NCI-H2107 (cell line): ENCODE results near the gene DNAL1.

Experiments used
- DNase-seq: peaks from one replicate; lab custom pipeline; 2025; lab: John Stamatoyannopoulos, UW

DNAL1 gene

DNA sequence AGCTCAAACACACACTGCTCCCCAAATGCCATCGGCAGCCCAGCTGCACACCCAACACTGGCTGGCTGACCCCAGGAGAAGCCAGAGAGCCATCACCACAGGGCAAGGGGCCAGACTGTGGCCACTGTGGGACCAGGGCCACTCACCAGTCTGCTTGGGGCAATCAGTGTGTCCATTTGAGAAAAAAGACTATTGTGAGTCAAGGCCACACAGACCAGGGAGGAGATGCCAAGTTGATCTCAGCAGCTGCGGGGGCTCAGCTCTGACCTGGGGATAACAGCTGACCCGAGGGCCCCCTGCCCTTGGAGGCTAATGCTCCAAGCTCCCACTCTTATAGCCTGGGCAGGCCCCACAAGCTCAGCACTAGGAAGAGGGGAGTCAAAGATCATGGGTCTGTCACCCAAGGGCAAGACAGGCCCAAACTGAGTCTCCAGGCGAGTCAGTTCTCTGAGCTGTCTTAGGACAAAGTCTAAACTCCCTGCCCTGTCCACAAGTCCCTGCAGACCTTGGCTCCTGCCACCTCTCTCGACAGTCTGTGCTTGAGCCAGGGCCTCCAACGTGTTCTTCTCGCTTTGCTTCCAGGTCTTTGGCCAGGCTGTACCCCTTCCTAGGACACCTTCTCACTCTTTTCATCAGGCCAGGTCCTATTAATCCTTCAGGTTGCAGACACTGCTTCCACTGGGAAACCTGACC, 99.5 kb downstream of the DNAL1 start:
- DNase-seq, result no peak

DNA sequence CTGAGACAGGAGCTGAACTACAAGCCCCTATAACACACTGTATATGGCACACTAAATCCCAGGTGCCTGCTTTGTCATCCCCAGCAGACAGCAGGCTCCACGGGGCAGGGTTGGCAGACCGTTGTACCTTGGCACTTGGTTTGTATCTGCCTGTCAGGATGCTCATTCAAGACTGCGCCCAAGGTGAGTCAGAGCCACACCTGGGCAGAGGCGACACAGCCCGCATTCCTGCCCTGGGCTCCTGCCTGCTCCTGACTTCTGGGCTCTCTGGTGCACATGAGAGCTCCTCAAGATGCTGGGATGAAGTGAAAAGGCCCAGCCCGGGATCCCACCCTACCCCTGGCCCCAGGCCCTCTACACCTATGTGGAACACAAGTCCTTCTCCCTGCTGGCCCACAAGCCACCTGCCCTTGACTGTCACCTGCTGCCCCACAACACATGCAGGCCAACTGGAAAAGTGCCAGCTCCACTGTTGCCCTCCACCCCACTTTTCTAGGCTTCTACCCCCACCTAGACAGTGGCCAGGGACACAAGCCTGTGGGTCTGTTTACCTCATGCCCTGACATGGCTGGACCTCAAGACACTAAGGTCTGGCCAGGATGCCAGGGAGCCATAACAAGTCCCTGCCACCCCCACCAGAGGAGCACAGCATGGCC, 100.2 kb downstream of the DNAL1 start:
- DNase-seq, result no peak

DNA sequence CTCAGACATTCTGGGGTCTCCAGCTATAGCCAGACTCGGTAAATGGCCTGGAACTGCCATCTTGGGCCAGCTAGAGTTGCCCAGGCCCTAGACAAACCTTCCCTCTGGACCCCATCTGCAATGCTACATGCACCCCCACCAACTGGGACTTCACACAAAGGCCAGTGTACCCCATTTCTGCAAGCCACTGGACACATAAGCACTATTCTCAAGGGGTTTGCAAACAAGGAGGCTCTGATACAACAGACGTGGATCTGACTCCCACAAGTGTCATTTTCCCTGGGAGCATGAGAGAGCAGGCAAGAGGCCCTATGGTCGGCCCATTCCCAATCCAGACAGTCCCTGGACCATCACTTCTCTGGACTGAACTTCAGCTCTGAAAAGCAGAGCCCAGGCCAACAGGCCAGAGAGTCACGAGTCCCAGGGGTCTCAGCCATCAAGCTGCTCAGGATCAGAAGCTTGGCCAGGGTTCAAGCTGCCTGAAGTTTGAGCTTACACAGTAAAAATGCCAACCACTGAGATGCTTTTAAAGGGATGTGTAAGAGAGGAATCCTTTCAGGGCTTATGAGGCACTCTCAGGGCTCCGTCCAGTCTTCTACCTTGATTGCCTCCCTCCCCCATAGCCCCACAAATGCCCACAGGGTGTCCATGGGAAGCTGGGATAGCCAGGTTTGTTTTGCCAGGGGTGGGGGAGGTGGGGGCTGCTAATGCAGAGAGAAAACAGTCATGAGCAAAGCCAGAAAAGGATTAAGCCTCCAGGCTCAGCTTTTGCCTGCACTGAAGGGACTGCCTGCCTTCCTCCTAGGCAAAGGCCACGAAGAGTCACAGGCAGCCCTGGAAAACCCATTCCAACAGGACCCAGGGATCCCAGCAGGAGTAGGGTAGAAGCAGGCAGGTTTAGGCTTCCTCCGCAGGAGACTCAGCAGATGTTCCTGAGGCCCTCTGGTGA, 101.1 kb downstream of the DNAL1 start:
- no peak for DNase-seq

DNA sequence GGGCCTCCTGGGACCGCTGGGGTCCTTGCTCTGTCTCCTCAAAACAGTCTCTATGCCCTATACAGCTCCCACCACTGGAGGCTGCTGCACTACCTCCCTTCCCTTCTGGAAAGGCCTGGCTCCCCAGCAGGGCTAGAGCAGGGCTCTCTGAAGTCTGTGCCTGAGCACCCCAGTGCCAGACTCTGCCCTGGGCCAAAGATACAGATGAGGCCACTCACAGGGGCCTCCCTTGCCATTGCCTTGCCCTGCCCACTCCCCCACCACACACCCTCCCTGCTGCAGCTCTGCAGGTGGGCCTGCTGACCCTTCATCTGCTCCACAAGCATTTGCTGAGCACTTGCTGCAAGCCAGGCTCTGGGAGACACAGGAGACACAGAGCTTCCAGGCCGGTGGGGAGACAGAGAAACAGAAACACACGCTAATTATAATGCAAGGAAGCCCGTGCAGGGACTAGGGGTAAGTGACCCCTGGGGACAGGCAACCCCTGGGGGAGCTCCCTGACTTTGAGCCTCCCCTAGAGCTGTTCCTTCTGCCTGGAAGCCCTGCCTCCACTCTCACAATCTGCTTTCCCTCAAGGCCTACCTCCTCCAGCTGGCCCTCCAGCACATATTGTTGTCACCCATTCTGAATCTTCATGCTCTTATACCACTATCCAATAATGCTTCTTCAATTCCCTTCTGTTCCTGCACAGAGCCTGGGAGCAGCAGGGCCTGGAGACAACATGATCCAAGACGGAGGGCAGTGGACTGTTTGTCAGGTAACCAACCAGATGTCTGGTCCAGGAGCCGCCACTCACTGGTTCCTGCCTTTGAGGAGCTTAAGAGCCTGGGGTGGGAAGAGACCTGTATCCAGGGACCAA, 102.0 kb downstream of the DNAL1 start:
- DNase-seq, result no peak

DNA sequence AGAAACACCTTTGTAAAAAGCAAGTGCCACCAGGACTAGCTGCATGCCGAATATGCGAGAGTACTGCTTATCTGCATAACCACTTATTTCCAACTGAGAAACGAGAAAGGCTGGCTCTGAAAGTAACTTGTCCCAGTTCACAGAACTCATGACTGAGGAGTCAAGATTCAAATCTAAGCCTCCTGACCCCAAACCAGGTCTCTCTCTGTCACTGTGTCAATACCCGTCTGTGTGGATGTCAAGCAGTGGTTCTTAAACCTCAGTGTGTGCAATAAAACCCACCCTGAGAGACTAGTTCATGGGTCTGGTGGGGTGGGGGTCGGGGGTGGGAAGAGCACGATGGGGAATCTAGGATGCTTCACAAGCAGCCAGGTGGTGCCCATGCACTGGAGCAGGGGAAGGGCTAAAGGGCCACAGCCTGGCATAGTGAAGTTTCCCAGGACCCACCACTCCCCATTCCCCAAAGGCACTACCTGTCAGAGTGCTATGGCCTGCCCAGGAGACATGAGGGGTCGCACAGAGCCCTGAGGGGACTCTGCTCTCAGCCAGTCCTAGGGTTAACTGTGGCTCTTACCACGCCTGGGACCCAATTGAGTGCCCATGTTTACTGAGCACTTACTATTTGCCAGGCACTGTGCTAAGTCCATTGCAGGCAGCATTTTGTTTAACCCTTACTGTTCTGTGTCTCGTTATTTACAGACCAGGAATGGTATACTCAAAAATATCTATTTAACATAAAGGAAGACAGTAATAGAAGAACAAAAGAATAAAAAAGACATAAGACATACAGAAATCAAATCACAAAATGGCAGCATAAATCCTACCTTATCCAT, 102.8 kb downstream of the DNAL1 start:
- DNase-seq, result no peak

DNA sequence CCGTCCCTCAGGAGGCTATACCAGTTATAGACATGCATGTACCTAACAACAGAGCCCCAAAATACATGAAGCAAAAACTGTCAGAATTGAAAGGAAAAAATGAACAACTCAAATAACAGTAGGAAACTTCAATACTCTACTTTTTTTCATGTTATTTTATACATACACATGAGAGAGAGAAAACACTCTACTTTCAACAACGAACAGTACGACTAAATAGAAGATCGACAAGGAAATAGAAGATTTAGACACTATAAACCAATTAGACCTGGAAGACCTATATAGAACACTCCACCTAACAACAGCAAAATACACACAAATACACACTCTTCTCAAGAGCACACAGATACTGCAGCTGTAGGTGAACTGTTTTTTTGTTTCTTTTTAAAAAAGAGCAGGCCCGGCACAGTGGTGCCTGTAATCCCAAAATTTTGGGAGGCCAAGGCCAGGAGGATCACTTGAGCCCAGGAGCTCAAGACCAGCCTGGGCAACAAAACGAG, 104.1 kb downstream of the DNAL1 start:
- DNase-seq, result no peak

DNA sequence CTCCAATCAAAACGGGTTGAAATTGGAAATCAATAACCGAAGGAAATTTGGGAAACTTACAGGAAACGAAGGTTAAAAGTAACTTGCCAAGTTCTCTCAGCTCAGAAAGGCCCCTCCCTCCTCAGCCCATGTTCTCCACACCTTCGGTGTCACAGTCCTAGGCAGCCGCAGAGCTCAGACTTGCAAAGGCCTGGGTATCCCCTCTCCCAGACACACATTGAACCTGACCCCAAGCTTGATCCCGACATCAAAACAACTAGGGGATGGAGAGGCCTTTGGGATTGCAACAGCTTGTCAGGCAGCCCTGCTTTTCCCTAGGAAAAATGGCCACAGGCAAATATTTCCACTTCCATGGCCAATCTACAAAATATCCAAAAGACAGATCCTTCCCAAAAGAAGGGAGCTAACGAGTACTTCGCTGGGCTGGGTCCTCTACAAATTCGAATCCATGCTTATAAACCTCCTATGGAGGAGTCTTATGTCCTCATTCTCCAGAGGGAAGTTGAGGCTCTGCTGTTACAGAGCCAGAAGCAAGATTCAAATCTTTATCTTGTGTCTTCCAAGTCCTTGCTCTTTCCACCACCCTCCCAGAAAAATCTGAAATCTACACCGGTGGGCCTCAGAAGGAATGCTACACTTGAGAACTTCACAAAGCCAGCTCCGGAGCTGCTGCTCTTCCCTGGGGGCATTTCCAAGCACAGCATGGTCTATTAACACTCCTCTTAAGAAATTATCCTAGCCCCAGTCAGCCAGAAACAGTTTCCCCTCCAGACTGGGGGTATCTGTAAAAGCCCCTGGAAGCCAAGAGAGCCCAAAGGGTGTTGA, 105.1 kb downstream of the DNAL1 start:
- no peak for DNase-seq

DNA sequence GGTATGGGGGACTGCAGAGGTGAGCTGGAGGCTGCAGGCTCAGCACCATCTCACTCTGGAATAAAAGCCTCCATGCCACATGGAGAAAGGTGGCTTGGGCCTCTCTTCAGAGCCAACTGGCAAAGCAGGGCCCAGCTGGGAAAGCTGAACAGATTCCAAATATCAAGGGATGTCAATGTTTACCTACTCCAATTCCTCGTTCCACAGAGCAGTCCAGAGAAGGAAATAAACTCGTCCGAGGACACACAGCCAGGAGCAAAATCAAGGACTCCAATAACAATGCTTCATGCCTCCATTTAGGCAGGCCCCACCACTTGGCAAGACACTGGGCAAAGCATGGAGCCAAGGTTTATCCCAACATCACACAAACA, 105.7 kb downstream of the DNAL1 start:
- no peak for DNase-seq

DNA sequence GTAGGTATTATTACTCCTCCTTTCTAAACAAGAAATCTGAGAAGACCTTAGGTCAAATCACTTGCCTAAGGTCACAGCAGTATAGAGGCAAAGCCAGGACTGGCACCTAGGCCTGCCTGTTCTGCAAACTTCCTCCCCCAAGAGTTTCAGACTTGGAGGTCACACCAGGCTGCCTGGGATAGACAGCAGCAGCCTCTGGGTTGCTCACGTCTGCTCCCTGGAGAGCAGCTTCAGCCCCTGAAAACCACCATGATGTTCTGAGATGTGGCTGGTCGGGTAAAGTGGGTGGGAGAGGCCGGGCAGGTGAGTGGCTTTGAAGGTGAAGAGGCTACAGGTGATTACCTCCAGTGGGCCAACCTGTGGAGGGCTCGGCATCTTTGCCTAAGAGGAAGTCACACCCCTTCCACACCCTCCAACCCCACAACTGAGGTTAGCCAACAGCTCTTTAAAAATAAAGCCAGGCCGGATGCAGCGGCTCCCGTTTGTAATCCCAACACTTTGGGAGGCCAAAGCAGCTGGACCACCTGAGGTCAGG, 106.4 kb downstream of the DNAL1 start:
- DNase-seq, result no peak

DNA sequence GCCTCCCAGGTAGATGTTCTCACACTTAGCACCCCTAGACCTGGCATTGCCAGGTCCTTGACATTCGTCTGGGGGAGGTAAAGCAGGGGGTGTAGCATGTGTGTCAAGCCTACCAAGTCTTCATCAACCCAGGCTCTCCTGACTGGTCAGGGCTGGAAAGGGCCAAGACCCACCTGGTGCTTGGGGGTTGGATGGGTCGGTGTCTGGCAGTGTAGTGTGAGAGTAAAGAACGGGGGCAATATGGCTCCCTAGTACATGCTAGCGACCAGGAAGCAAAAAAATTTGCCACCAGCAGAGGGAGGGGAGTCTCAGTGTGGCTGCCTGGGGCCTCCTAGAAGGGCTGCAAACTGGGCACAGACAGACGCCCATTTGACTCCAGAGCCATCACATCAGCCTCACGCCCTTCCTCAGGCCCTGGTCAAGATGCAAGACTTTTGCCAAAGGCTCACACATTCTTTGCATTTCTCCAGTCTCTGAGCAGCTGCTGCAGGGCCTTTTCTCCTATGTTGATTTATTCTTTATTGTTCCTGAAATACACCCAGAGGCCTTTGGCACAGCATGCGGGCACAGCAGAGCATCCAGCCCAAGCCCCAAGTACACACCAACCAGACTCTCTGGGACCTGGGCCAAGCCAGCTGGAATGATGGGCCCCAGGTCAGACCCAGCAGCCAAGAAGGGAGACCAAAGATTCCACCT, 107.7 kb downstream of the DNAL1 start:
- no peak for DNase-seq
